ENCODE measurements around the gene FOXE1.

GRCh38 chr9:97875111-97875510 is 22.1 kb downstream of the FOXE1 start:
- TF ChIP-seq, protein P1, sequence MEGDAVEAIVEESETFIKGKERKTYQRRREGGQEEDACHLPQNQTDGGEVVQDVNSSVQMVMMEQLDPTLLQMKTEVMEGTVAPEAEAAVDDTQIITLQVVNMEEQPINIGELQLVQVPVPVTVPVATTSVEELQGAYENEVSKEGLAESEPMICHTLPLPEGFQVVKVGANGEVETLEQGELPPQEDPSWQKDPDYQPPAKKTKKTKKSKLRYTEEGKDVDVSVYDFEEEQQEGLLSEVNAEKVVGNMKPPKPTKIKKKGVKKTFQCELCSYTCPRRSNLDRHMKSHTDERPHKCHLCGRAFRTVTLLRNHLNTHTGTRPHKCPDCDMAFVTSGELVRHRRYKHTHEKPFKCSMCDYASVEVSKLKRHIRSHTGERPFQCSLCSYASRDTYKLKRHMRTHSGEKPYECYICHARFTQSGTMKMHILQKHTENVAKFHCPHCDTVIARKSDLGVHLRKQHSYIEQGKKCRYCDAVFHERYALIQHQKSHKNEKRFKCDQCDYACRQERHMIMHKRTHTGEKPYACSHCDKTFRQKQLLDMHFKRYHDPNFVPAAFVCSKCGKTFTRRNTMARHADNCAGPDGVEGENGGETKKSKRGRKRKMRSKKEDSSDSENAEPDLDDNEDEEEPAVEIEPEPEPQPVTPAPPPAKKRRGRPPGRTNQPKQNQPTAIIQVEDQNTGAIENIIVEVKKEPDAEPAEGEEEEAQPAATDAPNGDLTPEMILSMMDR (conservative IDR thresholded peaks at IDR 0.05) = no peak
- TF ChIP-seq ZFX (IDR thresholded peaks at IDR 0.05) = no peak

All from C4-2B (cell line).